Activated CD8-positive, alpha-beta T cell treated with anti-CD3 and anti-CD28 coated beads for 36 hours (primary cell): ENCODE data around the gene CD40. TPM values are rescaled to one million over a fixed set of nuclear protein-coding genes. Genes with fewer than 3 reads are reported as not detected.

Source experiments
- ATAC-seq: fragments of 200-7000 bp; cut with Tn5 transposase; one replicate; pipeline ENCODE4 v1.10.0; 2021; ENCODE audit warnings: mild to moderate bottlenecking, moderate library complexity
- CTCF ChIA-PET: fragments of 350-600 bp; sonication (Branson Sonifier 250); formaldehyde crosslinking; loops from one replicate; lab custom pipeline; 2021; ENCODE audit warnings: antibody characterized with exemption; lab: Charles Lee
- POLR2A ChIA-PET: fragments of 350-600 bp; sonication (Branson Sonifier 250); formaldehyde crosslinking; loops from one replicate; lab custom pipeline; 2021; ENCODE audit warnings: antibody characterized with exemption; lab: Charles Lee
- DNase-seq: peaks from one replicate; pipeline ENCODE4 v3.0.0-alpha.2; 2020
- H3K27ac Mint-ChIP-seq: one replicate; pipeline ENCODE4 v1.8.0; 2021; ENCODE audit warnings: mild to moderate bottlenecking, mixed read lengths
- H3K27me3 Mint-ChIP-seq: one replicate; pipeline ENCODE4 v1.8.0; 2021; ENCODE audit warnings: mixed read lengths
- H3K36me3 Mint-ChIP-seq: one replicate; pipeline ENCODE4 v1.8.0; 2021; ENCODE audit warnings: low read depth, mixed read lengths
- H3K4me1 Mint-ChIP-seq: one replicate; pipeline ENCODE4 v1.8.0; 2021; ENCODE audit warnings: low read depth, mixed read lengths
- H3K4me3 Mint-ChIP-seq: one replicate; pipeline ENCODE4 v1.8.0; 2021; ENCODE audit warnings: mild to moderate bottlenecking, moderate library complexity, mixed read lengths
- H3K9me3 Mint-ChIP-seq: one replicate; pipeline ENCODE4 v1.8.0; 2021; ENCODE audit warnings: mixed read lengths
- CTCF ChIP-seq: fragments of 200-600 bp; IDR thresholded peaks from one replicate; pipeline ENCODE4 v1.8.0; 2022; ENCODE audit warnings: antibody characterized with exemption, mild to moderate bottlenecking
- intact Hi-C: fragments of 100-400 bp; cut with micrococcal nuclease; formaldehyde crosslinking; loops from one replicate; pipeline ENCODE4 v1.10.0; 2022
- total RNA-seq, 2 experiments: library from RNA; stranded (reverse); gene quantifications; one replicate each; pipeline ENCODE4 v1.2.3, GENCODE V29; 2021

CD40 gene
- total RNA-seq, 2 experiments from 2014 or later = 3.3 to 3.5 TPM

- Mint-ChIP-seq H3K27me3 (peaks cover 39% of the 10 kb centered on the region), H3K9me3 (no peaks in the 10 kb centered on the region), H3K27ac (no peak overlapping the region), H3K4me3 (no peak overlapping the region), H3K36me3 (no peaks in the 10 kb centered on the region), H3K4me1 (no peaks in the 10 kb centered on the region)
- DNase-seq (no peak), ATAC-seq (no peak)
- TF ChIP-seq CTCF = no peak
- intact Hi-C loops = loop anchor here (5.0 kb wide), 1 partner anchor 149 kb away; no protein-coding TSS in a partner anchor
- POLR2A ChIA-PET = no interaction called here
- CTCF ChIA-PET = interaction anchor here (1.0 kb wide), 1 partner anchor 83 kb away, joined by 4 read pairs; no protein-coding TSS in a partner anchor
Measured at GRCh38 chr20:46171476-46171875, 53.4 kb downstream of the CD40 start.

GRCh38 chr20:46171909-46172308 lies 53.8 kb downstream of the CD40 start:
- intact Hi-C loops = loop anchor here (5.0 kb wide), 1 partner anchor 150 kb away; no protein-coding TSS in a partner anchor
- Mint-ChIP-seq H3K27ac (no peak overlapping the region), H3K4me3 (no peak overlapping the region), H3K4me1 (no peaks in the 10 kb centered on the region), H3K27me3 (peaks cover 40% of the 10 kb centered on the region), H3K36me3 (no peaks in the 10 kb centered on the region), H3K9me3 (no peaks in the 10 kb centered on the region)
- ATAC-seq (no peak), DNase-seq (no peak)
- TF ChIP-seq CTCF = no peak
- ChIA-PET CTCF (interaction anchor here (1.3 to 2.8 kb wide), 2 partner anchors 150 to 401 kb away, joined by 3 to 10 read pairs; no protein-coding TSS in a partner anchor), POLR2A (interaction anchor here (1.2 kb wide), 1 partner anchor 52 kb away, joined by 3 read pairs; no protein-coding TSS in a partner anchor)

GRCh38 chr20:46172455-46172854 lies 54.3 kb downstream of the CD40 start:
- H3K4me3 Mint-ChIP-seq = no peak overlapping the region
- ChIA-PET POLR2A (interaction anchor here (1.2 kb wide), 1 partner anchor 52 kb away, joined by 3 read pairs; no protein-coding TSS in a partner anchor), CTCF (interaction anchor here (0.8 to 4.1 kb wide), 4 partner anchors 150 to 402 kb away, joined by 3 to 32 read pairs (median 6); no protein-coding TSS in a partner anchor)
- ATAC-seq = no peak
- TF ChIP-seq CTCF = no peak
- intact Hi-C loops = loop anchor here (5.0 kb wide), 1 partner anchor 150 kb away; no protein-coding TSS in a partner anchor
- no peak for DNase-seq
- no peaks in the 10 kb centered on the region for H3K36me3 Mint-ChIP-seq
- H3K4me1 Mint-ChIP-seq = no peaks in the 10 kb centered on the region
- peaks cover 40% of the 10 kb centered on the region for H3K27me3 Mint-ChIP-seq
- no peak overlapping the region for H3K27ac Mint-ChIP-seq
- no peaks in the 10 kb centered on the region for H3K9me3 Mint-ChIP-seq

GRCh38 chr20:46172961-46173536 lies 54.9 kb downstream of the CD40 start:
- H3K4me3 Mint-ChIP-seq = no peak overlapping the region
- POLR2A ChIA-PET = interaction anchor here (1.2 kb wide), 1 partner anchor 51 kb away, joined by 3 read pairs; no protein-coding TSS in a partner anchor
- H3K36me3 Mint-ChIP-seq = no peaks in the 10 kb centered on the region
- H3K27ac Mint-ChIP-seq = no peak overlapping the region
- no peaks in the 10 kb centered on the region for H3K9me3 Mint-ChIP-seq
- no peak for TF ChIP-seq CTCF
- no peaks in the 10 kb centered on the region for H3K4me1 Mint-ChIP-seq
- intact Hi-C loops = loop anchor here (5.0 kb wide), 1 partner anchor 151 kb away; no protein-coding TSS in a partner anchor
- peaks cover 41% of the 10 kb centered on the region for H3K27me3 Mint-ChIP-seq
- DNase-seq (no peak), ATAC-seq (no peak)
- CTCF ChIA-PET = interaction anchor here (0.6 to 4.8 kb wide), 6 partner anchors 11 to 402 kb away, joined by 3 to 39 read pairs (median 6); no protein-coding TSS in a partner anchor
